HepG2 (cell line): ENCODE data around the gene TMEM165. TPM values are rescaled to one million over a fixed set of nuclear protein-coding genes. Genes with fewer than 3 reads are reported as not detected.

Experiments
- DDIT3 ChIP-seq: sonication (generic); formaldehyde crosslinking; IDR thresholded peaks from 2 replicates; pipeline ENCODE4 v1.4.0; 2020; ENCODE audit warnings: mild to moderate bottlenecking, missing genetic modification reagents
- MEIS1 ChIP-seq: sonication (generic); formaldehyde crosslinking; IDR thresholded peaks from 2 replicates; pipeline ENCODE4 v1.9.0; 2021; ENCODE audit warnings: mild to moderate bottlenecking, missing genetic modification reagents, moderate library complexity, borderline replicate concordance
- PLSCR1 ChIP-seq: sonication (generic); formaldehyde crosslinking; IDR thresholded peaks from 2 replicates; pipeline ENCODE4 v1.5.0; 2020; ENCODE audit warnings: missing genetic modification reagents, mild to moderate bottlenecking, borderline replicate concordance
- SKIL ChIP-seq: sonication (generic); formaldehyde crosslinking; IDR thresholded peaks from 2 replicates; pipeline ENCODE4 v1.8.0; 2022; ENCODE audit warnings: missing genetic modification reagents, mild to moderate bottlenecking, moderate library complexity, borderline replicate concordance
- SRY ChIP-seq: sonication (generic); formaldehyde crosslinking; IDR thresholded peaks from 2 replicates; pipeline ENCODE4 v1.8.0; 2022; ENCODE audit warnings: mild to moderate bottlenecking, missing genetic modification reagents
- ZNF235 ChIP-seq: sonication (generic); formaldehyde crosslinking; IDR thresholded peaks from 2 replicates; pipeline ENCODE4 v1.8.1; 2023; ENCODE audit warnings: mild to moderate bottlenecking, missing genetic modification reagents, borderline replicate concordance
- ZNF256 ChIP-seq: sonication (generic); formaldehyde crosslinking; conservative IDR thresholded peaks from 2 replicates; pipeline ENCODE4 v1.4.0; 2020; ENCODE audit warnings: missing genetic modification reagents
- ZNF292 ChIP-seq: sonication (generic); formaldehyde crosslinking; IDR thresholded peaks from 2 replicates; pipeline ENCODE4 v1.8.1; 2022; ENCODE audit warnings: mild to moderate bottlenecking, low read depth, missing genetic modification reagents, borderline replicate concordance
- ZNF530 ChIP-seq: sonication (generic); formaldehyde crosslinking; IDR thresholded peaks from 2 replicates; pipeline ENCODE4 v1.5.0; 2020; ENCODE audit warnings: low read depth, mild to moderate bottlenecking, missing genetic modification reagents
- ZSCAN22 ChIP-seq: sonication (generic); formaldehyde crosslinking; IDR thresholded peaks from 2 replicates; pipeline ENCODE4 v1.4.0; 2020; ENCODE audit warnings: mild to moderate bottlenecking, missing genetic modification reagents
- polyA plus RNA-seq, 8 experiments: library from polyadenylated mRNA; depleted of rRNA in 3 of 8; stranded (reverse) in 7 of 8; unstranded in 1 of 8; fragments of >200 nt; fragmentation: Illumina TruSeq in 4 of 8; extraction: Trizol in 4 of 8; gene quantifications; 2 replicates each; pipeline versions ENCODE4 v1.2.1 to v1.2.3, GENCODE V29; 2011 to 2016; ENCODE audit warnings: low read depth in 4 of 8, missing spikeins in 1 of 8, mixed read lengths in 1 of 8; ENCODE audit not compliant: insufficient read depth in 1 of 8
- total RNA-seq, 5 experiments: library from RNA; depleted of rRNA; stranded (reverse); fragments of >200 nt; fragmentation: Illumina TruSeq; extraction: Trizol; gene quantifications; 2 replicates each; pipeline ENCODE4 v1.2.3, GENCODE V29; 2016; ENCODE audit warnings: low read depth in 1 of 5
- TF ChIP-seq, protein P1 (sequence below): IDR thresholded peaks from 2 replicates; pipeline ENCODE4 v1.6.1; 2012; ENCODE audit warnings: low read depth, low read length, improper control_type of control experiment

TMEM165 gene
- total and polyA plus RNA-seq, 2 of the 13 experiments (the other 11 are each of a cell fraction or from before 2014, with no cell fraction given) = 54.6 to 103 TPM

DNA sequence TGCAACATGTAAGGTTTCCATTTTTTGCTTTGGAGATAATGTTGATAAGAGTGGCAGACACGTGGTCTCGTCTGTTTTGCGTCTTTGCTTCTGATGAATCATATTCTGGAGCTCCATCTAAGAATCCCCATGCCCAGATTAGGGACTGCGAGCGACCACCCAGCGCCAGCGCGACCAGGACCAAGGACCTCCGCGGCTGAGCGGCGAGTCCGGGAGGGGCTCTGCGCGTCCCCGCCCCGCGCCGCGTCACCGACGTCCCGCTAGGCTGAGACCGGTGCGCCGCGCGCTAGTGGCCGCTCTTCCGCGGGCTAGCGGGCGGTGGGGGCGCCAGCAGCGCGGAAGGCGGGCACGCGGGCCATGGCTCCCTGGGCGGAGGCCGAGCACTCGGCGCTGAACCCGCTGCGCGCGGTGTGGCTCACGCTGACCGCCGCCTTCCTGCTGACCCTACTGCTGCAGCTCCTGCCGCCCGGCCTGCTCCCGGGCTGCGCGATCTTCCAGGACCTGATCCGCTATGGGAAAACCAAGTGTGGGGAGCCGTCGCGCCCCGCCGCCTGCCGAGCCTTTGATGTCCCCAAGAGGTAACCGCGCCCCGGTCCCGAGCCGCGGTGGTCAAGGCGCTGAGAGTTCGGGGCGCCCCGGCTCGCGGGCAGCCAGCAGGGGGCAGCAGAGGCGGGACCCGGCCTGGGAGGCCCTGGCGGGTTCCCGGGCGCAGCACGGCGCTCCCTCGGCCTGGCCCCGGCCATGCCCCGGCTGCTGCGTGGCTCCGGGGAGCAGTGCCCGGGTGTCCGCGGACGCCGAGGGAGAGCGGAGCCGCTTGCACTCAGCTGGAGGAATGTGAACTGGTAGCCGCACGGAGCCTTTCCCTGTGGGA, 49.5 kb upstream of the TMEM165 start, which contains the start of gene SRD5A3 (continued):
- TF ChIP-seq DDIT3 (CRISPR knock-in tag) (no peak), ZSCAN22 (no peak), ZNF256 (CRISPR knock-in tag) (no peak; the same call in 1 of the 2 replicates), PLSCR1 (CRISPR knock-in tag) (no peak), ZNF292 (CRISPR knock-in tag) (no peak), MEIS1 (CRISPR knock-in tag) (no peak; the same call in 1 of the 2 replicates), SKIL (CRISPR knock-in tag) (no peak), ZNF235 (CRISPR knock-in tag) (peak; percentile 70; the same call in 1 of the 2 replicates), SRY (peak; percentile 82; the same call in 1 of the 2 replicates), ZNF530 (CRISPR knock-in tag) (no peak)
- TF ChIP-seq, protein P1, sequence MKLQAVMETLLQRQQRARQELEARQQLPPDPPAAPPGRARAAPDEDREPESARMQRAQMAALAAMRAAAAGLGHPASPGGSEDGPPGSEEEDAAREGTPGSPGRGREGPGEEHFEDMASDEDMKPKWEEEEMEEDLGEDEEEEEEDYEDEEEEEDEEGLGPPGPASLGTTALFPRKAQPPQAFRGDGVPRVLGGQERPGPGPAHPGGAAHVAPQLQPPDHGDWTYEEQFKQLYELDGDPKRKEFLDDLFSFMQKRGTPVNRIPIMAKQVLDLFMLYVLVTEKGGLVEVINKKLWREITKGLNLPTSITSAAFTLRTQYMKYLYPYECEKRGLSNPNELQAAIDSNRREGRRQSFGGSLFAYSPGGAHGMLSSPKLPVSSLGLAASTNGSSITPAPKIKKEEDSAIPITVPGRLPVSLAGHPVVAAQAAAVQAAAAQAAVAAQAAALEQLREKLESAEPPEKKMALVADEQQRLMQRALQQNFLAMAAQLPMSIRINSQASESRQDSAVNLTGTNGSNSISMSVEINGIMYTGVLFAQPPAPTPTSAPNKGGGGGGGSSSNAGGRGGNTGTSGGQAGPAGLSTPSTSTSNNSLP = no peak
